GM18526 (cell line): Measurements from ENCODE around the gene GPRC5B.

ENCODE experiments used
- POLR2A ChIP-seq: IDR thresholded peaks from 3 replicates; pipeline ENCODE4 v1.6.1; 2011; ENCODE audit not compliant: insufficient read length; ENCODE audit errors: extremely low read depth

GPRC5B gene

DNA sequence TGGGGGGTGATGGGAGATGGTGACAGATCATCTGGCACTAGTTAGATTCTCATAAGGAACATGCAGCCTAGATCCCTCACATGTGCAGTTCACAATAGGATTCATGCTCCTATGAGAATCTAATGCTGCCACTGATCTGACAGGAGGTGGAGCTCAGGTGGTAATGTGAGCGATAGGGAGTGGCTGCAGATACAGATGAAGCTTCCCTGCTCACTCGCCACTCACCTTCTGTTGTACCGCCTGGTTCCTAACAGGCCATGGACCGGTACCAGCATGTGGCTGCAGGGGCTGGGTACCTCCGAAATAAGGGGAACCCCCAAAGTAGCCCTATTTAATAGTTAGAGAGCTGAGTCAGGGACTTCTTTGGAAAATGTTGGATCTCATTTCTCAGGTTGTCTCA, 60.4 kb downstream of the GPRC5B start:
- TF ChIP-seq POLR2A = no peak

DNA sequence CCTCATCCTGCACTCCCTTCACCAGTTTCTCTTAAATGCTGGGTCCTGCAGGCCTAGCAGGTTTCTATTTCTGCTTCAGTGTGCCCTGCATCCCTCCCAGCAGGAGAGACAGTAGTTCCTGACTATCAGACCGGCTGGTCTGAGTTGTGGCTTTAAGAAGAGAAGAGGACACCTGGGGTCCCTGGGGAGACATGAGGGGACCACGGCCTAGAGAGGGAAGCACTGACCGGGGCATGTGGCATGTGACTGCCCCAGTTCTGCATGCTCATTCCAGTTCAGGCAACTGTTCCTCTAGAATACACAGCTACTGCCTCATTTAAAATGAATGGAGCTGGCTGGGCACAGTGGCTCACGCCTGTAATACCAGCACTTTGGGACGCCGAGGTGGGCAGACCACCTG, 61.3 kb downstream of the GPRC5B start:
- TF ChIP-seq POLR2A = no peak

DNA sequence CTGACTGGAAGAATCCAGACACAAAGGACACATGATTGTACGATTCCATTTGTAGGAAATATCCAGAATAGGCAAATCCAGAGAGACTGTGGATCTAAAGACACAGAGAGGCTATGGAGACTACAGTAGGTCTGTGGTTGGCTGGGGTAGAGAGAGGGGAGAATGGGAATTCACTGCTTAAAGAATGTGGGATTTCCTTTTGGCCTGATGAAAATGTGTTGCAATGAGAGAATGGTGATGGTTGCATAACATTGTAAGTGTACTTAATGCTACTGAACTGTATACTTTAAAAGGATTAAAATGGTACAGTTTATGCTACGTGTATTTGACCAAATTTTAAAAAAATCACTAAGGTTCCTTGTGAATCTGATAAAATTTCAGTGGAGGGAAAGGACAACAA, 62.1 kb downstream of the GPRC5B start:
- no peak for TF ChIP-seq POLR2A

DNA sequence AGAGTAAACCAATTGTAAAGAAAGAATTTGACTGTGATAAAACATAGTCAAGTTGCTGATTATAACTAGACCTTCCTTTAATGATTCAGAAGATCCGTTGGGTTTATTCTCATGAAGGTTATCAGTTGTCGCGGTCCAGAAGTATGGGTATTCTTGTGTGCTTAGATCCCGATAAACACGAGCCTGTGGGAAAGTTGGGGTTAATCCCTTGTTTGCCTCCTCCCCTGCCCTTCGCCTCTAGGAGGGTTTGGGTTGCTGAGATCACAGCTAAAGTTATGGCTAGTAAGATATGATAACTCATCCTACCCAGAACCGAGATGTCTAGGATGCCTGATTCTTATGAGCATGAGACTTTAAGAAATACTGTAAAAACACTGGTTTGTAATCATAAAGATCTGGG, 66.8 kb downstream of the GPRC5B start:
- no peak for TF ChIP-seq POLR2A

DNA sequence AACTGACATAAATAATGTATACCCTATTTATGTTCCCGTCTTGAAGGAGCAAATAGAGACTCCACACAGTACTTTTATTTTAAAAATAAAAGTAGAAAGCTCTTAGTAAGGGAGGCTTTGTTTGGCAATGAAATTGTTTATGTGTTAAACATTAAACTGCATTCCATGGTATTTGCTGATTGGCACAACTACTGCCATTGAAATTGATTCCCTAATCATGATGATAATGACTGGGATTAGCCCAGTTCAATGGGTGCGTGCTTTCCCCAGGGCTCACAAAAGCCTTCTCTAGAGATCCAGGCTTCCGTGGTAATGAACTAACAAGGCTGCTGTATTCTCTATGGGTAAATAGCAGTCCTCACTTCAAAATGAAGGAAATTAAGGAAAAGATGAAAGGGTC, 67.5 kb downstream of the GPRC5B start:
- TF ChIP-seq POLR2A = no peak

DNA sequence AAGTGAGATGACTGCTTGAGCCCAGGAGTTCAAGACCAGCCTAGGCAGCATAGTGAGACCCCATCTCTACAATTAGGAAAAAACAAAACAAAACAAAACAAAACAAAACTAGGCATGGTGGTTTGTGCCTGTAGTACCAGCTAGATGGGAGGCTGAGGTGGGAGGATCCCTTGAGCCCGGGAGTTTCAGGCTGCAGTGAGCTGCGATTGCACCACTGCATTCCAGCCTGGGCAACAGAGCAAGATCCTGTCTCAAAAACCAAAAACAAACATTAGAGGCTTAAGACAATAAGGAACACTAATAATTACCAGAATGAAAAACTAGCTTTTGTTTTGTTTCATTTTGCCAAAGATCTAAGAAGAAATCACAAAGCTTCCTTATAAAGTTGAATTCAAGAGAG, 69.2 kb downstream of the GPRC5B start:
- no peak for TF ChIP-seq POLR2A

DNA sequence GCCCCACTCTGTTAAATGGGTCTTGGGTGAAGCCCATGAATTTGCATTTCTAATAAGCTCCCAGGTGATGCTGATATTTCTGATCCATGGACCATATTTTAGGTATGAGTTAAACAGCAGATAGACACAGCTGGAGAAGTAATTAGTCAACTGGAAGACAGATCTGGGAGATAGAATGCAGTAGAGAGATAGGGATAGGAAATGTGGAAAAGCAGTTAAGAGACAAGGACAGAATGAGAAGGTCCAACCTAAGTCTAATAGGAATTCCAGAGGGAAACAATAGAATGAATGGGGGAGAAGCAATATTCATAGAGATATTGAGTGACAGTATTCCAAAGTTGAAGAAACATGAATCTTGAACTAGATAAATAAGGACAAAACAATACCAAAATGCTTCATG, 71.7 kb downstream of the GPRC5B start:
- no peak for TF ChIP-seq POLR2A

DNA sequence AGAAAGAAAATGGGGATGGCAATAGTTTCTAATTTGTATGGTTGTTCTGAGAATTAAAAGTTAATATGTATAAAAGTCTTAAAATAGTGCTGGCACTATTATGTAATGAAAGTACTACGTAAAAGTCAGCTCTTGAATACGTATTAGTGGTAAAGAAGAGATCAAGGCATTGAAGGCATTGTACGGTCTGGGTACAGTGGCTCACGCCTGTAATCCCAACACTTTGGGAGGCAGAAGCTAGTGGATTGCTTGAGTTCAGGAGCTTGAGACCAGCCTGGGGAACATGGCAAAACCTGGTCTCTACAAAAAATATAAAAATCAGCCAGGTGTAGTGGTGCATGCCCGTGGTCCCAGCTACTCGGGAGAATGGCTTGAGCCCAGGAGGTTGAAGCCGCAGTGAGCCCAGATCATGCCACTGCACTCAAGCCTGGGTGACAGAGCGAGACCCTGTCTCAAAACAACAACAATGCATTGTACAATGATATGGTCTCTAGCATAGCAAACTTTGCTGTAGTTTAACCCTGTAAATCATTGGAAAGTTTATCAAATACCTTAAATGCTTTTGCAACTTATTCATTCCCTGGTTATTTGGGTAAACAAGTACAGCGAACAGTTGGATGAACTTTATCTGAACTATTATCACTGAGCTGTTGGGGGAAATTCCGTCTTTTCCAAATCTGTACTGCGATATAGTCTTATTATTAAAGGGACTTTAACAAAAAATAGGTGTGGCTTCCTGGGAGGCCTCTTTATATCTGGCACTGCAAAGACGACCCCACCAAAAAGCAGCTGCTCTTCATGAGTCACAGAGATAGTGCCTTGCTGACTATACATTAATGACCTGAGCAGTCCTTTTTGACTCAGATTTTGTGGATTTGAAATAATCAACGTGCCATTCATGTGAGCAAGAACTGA, 73.6 kb downstream of the GPRC5B start:
- no peak for TF ChIP-seq POLR2A

DNA sequence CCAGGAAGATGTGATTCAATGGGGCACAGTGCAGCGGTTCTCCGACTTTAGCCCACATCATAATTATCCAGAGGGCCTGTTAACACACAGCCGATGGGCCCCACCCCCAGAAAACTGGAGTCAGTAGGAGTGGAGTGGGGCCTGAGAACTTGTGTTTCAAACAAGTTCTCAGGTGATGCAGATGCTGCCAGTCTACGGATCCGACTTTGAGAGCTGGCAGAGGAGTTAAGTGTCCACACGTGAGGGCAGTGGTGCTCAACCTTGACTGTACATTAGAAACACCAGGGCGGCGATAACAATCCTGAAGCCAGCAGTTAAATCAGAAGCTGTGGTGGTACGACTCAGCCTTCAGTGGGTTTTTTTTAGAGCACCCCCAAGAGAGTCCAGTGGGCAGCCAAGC, 75.0 kb downstream of the GPRC5B start:
- no peak for TF ChIP-seq POLR2A

DNA sequence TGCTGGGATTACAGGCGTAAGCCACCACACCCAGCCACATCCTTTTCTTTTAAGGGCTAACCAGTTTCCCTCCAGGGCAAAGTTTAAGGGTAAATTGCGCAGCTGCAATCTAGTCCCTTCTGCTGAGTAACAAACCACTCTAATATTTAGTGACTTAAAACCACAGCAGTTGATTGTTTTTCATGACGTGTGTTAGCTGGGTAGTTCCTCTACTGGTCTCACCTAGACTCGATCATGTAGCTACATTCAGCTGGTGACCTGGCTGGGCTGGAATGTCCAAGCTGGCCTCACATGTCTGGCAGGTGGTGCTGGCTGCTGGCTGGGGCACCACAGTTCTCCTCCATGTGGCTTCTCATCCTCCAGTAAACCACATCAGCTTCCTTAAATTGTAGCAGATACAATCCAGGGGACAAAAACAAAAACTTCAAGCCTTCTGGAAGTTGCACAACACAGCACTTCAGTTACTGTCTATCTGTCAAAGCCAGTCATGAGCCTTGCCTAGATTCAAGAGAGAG, 75.5 kb downstream of the GPRC5B start:
- TF ChIP-seq POLR2A = no peak

DNA sequence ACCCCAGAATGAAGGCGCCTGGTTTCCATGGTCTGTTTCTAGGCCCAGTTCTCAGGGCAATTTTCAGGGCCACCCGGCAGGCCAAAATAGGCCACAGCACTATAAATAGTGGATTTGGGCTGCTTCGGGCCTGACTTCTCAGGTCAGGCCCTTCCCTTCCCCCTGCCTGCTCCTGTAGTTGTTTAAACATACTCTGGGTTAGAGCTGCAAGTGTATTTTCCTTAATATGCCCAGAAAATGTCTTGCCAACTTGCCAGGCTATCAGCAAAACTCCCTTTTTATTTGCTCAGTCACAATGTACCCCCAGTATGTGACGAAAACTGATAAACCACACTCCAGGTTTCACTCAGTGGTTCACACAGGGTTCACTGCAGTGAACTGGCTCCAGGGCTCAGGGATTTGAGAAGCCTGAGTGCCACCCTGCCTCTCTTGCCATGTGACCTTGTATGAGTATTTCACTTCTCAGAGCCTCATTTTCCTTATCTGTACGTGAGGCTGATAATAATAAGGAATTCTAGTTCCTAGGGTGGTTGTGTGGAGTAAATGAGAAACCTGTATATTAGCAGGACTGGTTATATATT, 76.5 kb downstream of the GPRC5B start:
- no peak for TF ChIP-seq POLR2A
